ENCODE measurements around the gene RPS21. TPM values are rescaled to one million over a fixed set of nuclear protein-coding genes. Genes with fewer than 3 reads are reported as not detected.

RPS21 gene
- total and polyA plus RNA-seq, 9 of the 15 experiments (the other 6 are each of a cell fraction or from before 2014, with no cell fraction given), result 1,380 to 5,647 (median 3,091) TPM

GRCh38 chr20:62405108-62405980 lies 18.4 kb downstream of the RPS21 start:
- ChIA-PET POLR2A (interaction anchor here (0.6 to 1.4 kb wide), 3 partner anchors 14 to 19 kb away, joined by 3 to 5 read pairs (median 4); partner anchors contain the start of gene RPS21), CTCF (ENCODE audit: low intra/inter-chr PET ratio) (interaction anchor here (0.7 kb wide), 1 partner anchor 105 kb away, joined by 3 read pairs; no protein-coding TSS in a partner anchor)
- Histone ChIP-seq H3K79me2 (ENCODE audit: control insufficient read depth, insufficient read depth, low read length) (peaks cover 14% of the 10 kb centered on the region), H3K36me3 (ENCODE audit: control insufficient read depth, insufficient read depth, low read length) (peaks cover 9% of the 10 kb centered on the region; the same call in 1 of the 3 replicates), H3K9me3 (replicated peaks; ENCODE audit: control insufficient read depth, insufficient read depth, low read depth, low read length) (no peaks in the 10 kb centered on the region), H3K4me3 (no peak overlapping the region), H4K20me1 (replicated peaks; ENCODE audit: control insufficient read depth, insufficient read depth, low read length) (0 out of 2 replicates have a peak, but pooled peaks cover 8% of the 10 kb centered on the region), H3K9ac (ENCODE audit: insufficient read depth in 1 of 2, low read depth in 2 of 2, low read length in 2 of 2) (peak overlapping the region in 1 of 2 experiments; percentile 94; a peak in 2 of 4 replicates), H2AFZ (ENCODE audit: low read depth, low read length) (no peak overlapping the region), H3K4me2 (ENCODE audit: insufficient read depth, low read length) (peak overlapping the region; percentile 7; the same call in 1 of the 2 replicates), H3K27ac (ENCODE audit: extremely low read depth, low read depth, low read length) (no peak overlapping the region), H3K4me1 (replicated peaks in 1 of 2; ENCODE audit: control insufficient read depth in 2 of 2, insufficient read depth in 2 of 2, low read length in 2 of 2) (peaks cover 17 to 84% of the 10 kb centered on the region in 2 experiments), H3K27me3 (ENCODE audit: control insufficient read depth in 2 of 2, insufficient read depth in 2 of 2, low read length in 2 of 2) (no peaks in the 10 kb centered on the region), H3K9me1 (ENCODE audit: control insufficient read depth, insufficient read depth, low read length) (peaks cover 4% of the 10 kb centered on the region)
- peak; percentile 78 for FAIRE-seq
- peak; percentile 55 for ATAC-seq
- WGBS (ENCODE audit: insufficient coverage, low coverage, missing lambda C conversion rate), result 72% methylated on average over 16 of the region's 23 CpGs
- in situ Hi-C loops (cut with MboI), result no loop called here
- BruUV-seq (replicated peaks), result TSS peak; percentile 52
- peak in 3 of 4 experiments; percentile 26 to 64 (median 64) for DNase-seq (ENCODE audit: extremely low read depth in 1 of 4, low spot score in 3 of 4)
- intact Hi-C loops (cut with micrococcal nuclease), result loop anchor here (5.0 kb wide), 1 partner anchor 82 kb away; no protein-coding TSS in a partner anchor
- no peak for TF ChIP-seq XRCC3 (IDR thresholded peaks at IDR 0.05)
- no peak for TF ChIP-seq POLR2G (IDR thresholded peaks at IDR 0.05; ENCODE audit: low read depth, low read length)
- TF ChIP-seq ZNF143 (CRISPR knock-in tag; IDR thresholded peaks at IDR 0.05), result no peak
- no peak for TF ChIP-seq NFRKB (IDR thresholded peaks at IDR 0.05; ENCODE audit: low read depth)
- TF ChIP-seq NR4A1 (CRISPR knock-in tag; IDR thresholded peaks at IDR 0.05), result no peak
- no peak for TF ChIP-seq NR4A1 (tag; IDR thresholded peaks at IDR 0.05)
- TF ChIP-seq JUND (IDR thresholded peaks at IDR 0.05; ENCODE audit: borderline replicate concordance, low read depth, low read length), result peak; percentile 72
- no peak; the same call in 2 of the 3 replicates for TF ChIP-seq JUND (tag; IDR thresholded peaks at IDR 0.05; ENCODE audit: borderline replicate concordance, low read depth, low read length)
- 0 out of 2 replicates have a peak, but pooled peaks have one; percentile 21 for TF ChIP-seq SMC3 (conservative IDR thresholded peaks at IDR 0.05; ENCODE audit: insufficient read depth, low read depth, low read length)
- 0 out of 2 replicates have a peak, but pooled peaks have one; percentile 31 for TF ChIP-seq ZNF263 (CRISPR knock-in tag; IDR thresholded peaks at IDR 0.05; ENCODE audit: borderline replicate concordance)
- TF ChIP-seq MEF2A (IDR thresholded peaks at IDR 0.05; ENCODE audit: control insufficient read depth, low read depth, low read length), result no peak
- TF ChIP-seq MNT (conservative IDR thresholded peaks at IDR 0.05), result no peak
- no peak for TF ChIP-seq RNF219 (CRISPR knock-in tag; IDR thresholded peaks at IDR 0.05)
- no peak for TF ChIP-seq KLF16 (IDR thresholded peaks at IDR 0.05)
- peak in 1 of 2 experiments; percentile 45; a peak in 2 of 4 replicates for TF ChIP-seq RAD21 (CRISPR knock-in tag; conservative IDR thresholded peaks at IDR 0.05 in 1 of 2, IDR thresholded peaks at IDR 0.05 in 1 of 2)
- no peak for TF ChIP-seq ATF1 (CRISPR knock-in tag; IDR thresholded peaks at IDR 0.05)
- peak; percentile 84 for TF ChIP-seq ATF1 (tag; IDR thresholded peaks at IDR 0.05)
